ENCODE measurements around the gene SOBP. TPM values are rescaled to one million over a fixed set of nuclear protein-coding genes. Genes with fewer than 3 reads are reported as not detected.

Gene SOBP
- total and polyA plus RNA-seq, 2 donors (not counting 3 experiments of a cell fraction or from before 2014, with no cell fraction given): 0.35 to 6.6 TPM

DNA sequence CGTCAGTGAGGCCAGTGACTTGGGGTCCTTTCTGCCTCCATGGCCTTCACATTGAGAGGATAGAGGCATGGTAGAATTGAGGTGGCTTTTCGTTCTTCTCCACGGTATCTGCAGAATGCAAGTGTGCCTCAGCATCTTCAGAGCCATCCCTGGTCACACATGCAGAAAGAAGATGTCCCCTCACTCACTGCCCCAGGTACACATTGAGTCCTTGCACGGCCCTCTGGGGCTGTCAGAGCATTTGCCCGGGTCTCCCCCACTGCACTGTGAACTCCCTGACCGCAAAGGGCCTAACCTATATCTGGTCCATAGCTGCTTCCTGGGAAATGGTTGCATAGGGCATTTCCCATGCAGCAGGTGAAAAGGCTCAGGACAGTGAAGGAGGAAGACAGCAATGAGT lies 218.5 kb downstream of the SOBP start:
- no peaks in the 10 kb centered on the region for H3K9me3 ChIP-seq (replicated peaks; ENCODE audit: control insufficient read depth, insufficient read depth, low read length)
- ChIA-PET CTCF (no interaction called here), POLR2A (no interaction called here)
- H3K4me2 ChIP-seq (ENCODE audit: insufficient read depth, low read length): no peak overlapping the region
- H4K20me1 ChIP-seq (replicated peaks; ENCODE audit: control insufficient read depth, extremely low read depth, insufficient read depth, low read length): no peaks in the 10 kb centered on the region
- no peak overlapping the region for H2AFZ ChIP-seq (ENCODE audit: low read depth, low read length)
- H3K9ac ChIP-seq (replicated peaks; ENCODE audit: extremely low read depth, insufficient read depth, low read length): no peak overlapping the region
- no peak for FAIRE-seq
- H3K27me3 ChIP-seq (ENCODE audit: control insufficient read depth in 2 of 2, insufficient read depth in 2 of 2, low read length in 2 of 2): peaks cover 10 to 20% of the 10 kb centered on the region in 2 experiments
- intact Hi-C loops (cut with micrococcal nuclease): loop anchor here (10.0 kb wide), 1 partner anchor 1374 kb away; no protein-coding TSS in a partner anchor
- no peak for DNase-seq (ENCODE audit: low read depth, low spot score)
- TF ChIP-seq POLR2AphosphoS5 (IDR thresholded peaks at IDR 0.05; ENCODE audit: insufficient read depth, low read depth, low read length) (no peak), POLR2A (IDR thresholded peaks at IDR 0.05; ENCODE audit: low read depth, low read length) (no peak), FOS (IDR thresholded peaks at IDR 0.05; ENCODE audit: borderline replicate concordance, insufficient read depth, low read length) (no peak), JUN (IDR thresholded peaks at IDR 0.05; ENCODE audit: borderline replicate concordance, insufficient read depth, insufficient read length, low read depth) (no peak), MYC (IDR thresholded peaks at IDR 0.05; ENCODE audit: low read depth, low read length) (no peak), EZH2 (IDR thresholded peaks at IDR 0.05; ENCODE audit: borderline replicate concordance, low read depth, low read length, severe bottlenecking) (no peak), GATA2 (IDR thresholded peaks at IDR 0.05; ENCODE audit: insufficient read depth, insufficient read length, low read depth, low read length) (no peak)
- TF ChIP-seq, protein P1, sequence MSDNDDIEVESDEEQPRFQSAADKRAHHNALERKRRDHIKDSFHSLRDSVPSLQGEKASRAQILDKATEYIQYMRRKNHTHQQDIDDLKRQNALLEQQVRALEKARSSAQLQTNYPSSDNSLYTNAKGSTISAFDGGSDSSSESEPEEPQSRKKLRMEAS (IDR thresholded peaks at IDR 0.05; ENCODE audit: insufficient read depth, insufficient read length): no peak
- TF ChIP-seq, protein P2, sequence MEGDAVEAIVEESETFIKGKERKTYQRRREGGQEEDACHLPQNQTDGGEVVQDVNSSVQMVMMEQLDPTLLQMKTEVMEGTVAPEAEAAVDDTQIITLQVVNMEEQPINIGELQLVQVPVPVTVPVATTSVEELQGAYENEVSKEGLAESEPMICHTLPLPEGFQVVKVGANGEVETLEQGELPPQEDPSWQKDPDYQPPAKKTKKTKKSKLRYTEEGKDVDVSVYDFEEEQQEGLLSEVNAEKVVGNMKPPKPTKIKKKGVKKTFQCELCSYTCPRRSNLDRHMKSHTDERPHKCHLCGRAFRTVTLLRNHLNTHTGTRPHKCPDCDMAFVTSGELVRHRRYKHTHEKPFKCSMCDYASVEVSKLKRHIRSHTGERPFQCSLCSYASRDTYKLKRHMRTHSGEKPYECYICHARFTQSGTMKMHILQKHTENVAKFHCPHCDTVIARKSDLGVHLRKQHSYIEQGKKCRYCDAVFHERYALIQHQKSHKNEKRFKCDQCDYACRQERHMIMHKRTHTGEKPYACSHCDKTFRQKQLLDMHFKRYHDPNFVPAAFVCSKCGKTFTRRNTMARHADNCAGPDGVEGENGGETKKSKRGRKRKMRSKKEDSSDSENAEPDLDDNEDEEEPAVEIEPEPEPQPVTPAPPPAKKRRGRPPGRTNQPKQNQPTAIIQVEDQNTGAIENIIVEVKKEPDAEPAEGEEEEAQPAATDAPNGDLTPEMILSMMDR (IDR thresholded peaks at IDR 0.05; ENCODE audit: extremely low read depth in 1 of 2, insufficient read depth in 1 of 2, low read depth in 1 of 2, low read length in 2 of 2): no peak
- dilution Hi-C loops (cut with MboI; ENCODE audit: extremely low pct_ligation_motif_present, low sequenced_read_pairs): no loop called here
- H3K4me1 ChIP-seq (ENCODE audit: control insufficient read depth, extremely low read depth, insufficient read depth, low read length): peaks cover 9% of the 10 kb centered on the region
- no TSS peak for BruUV-seq (replicated peaks)
- no peaks in the 10 kb centered on the region for H3K79me2 ChIP-seq (ENCODE audit: control insufficient read depth, insufficient read depth, low read length)
- no peaks in the 10 kb centered on the region for H3K9me1 ChIP-seq (replicated peaks; ENCODE audit: control insufficient read depth, extremely low read depth, insufficient read depth, low read length)
- no peaks in the 10 kb centered on the region for H3K36me3 ChIP-seq (ENCODE audit: control insufficient read depth in 2 of 2, extremely low read depth in 1 of 2, insufficient read depth in 2 of 2, low read length in 2 of 2)
- no peak overlapping the region for H3K4me3 ChIP-seq (replicated peaks in 1 of 3; ENCODE audit: insufficient read depth in 1 of 3, low read depth in 1 of 3, low read length in 3 of 3)
- no peak overlapping the region for H3K27ac ChIP-seq (ENCODE audit: insufficient read depth, low read depth, low read length)
